A673 (cell line): Measurements from ENCODE around the gene CIAO3. TPM values are rescaled to one million over a fixed set of nuclear protein-coding genes. Genes with fewer than 3 reads are reported as not detected.

Experiments used
- BruUV-seq: library from RNA; stranded (reverse); fragments of 400-500 nt; replicated peaks from 2 replicates; lab custom pipeline; 2021; lab: Mats Ljungman, UMichigan
- CTCF ChIA-PET: fragments of 300-600 bp; sonication (Branson Sonifier 250); formaldehyde crosslinking; loops from one replicate; lab custom pipeline; 2022; ENCODE audit warnings: antibody characterized with exemption; lab: Charles Lee
- POLR2A ChIA-PET: fragments of 300-600 bp; sonication (Branson Sonifier 250); formaldehyde crosslinking; loops from one replicate; lab custom pipeline; 2022; ENCODE audit warnings: antibody characterized with exemption; ENCODE audit not compliant: low non-redundant PET; lab: Charles Lee
- DNase-seq: peaks from one replicate; pipeline ENCODE4 v3.0.0-alpha.2; 2015; ENCODE audit warnings: low spot score
- H3K27ac ChIP-seq: fragments of 200-600 bp; sonication (generic); 2 replicates; pipeline ENCODE4 v1.5.1; 2016; ENCODE audit warnings: mixed run types, low read depth, mild to moderate bottlenecking, mixed read lengths, antibody characterized with exemption, low read length; ENCODE audit not compliant: poor library complexity, severe bottlenecking
- H3K27me3 ChIP-seq: fragments of 200-600 bp; sonication (generic); replicated peaks from 2 replicates; pipeline ENCODE4 v1.6.1; 2017; ENCODE audit warnings: mixed run types, low read depth, mild to moderate bottlenecking, mixed read lengths, antibody characterized with exemption, low read length; ENCODE audit not compliant: insufficient read depth, poor library complexity
- H3K36me3 ChIP-seq: fragments of 200-600 bp; sonication (generic); 2 replicates; pipeline ENCODE4 v1.6.1; 2016; ENCODE audit warnings: mixed run types, mild to moderate bottlenecking, mixed read lengths, antibody characterized with exemption, low read length; ENCODE audit not compliant: insufficient read depth, poor library complexity, severe bottlenecking
- H3K4me1 ChIP-seq: fragments of 200-600 bp; sonication (generic); 2 replicates; pipeline ENCODE4 v1.6.1; 2017; ENCODE audit warnings: mixed run types, mild to moderate bottlenecking, mixed read lengths, antibody characterized with exemption, low read length; ENCODE audit not compliant: insufficient read depth, poor library complexity, severe bottlenecking
- H3K4me3 ChIP-seq: fragments of 200-600 bp; sonication (generic); 2 replicates; pipeline ENCODE4 v1.5.1; 2016; ENCODE audit warnings: low read depth, mixed run types, mild to moderate bottlenecking, mixed read lengths, low read length; ENCODE audit not compliant: poor library complexity, severe bottlenecking
- H3K9me3 ChIP-seq: fragments of 200-600 bp; sonication (generic); 2 replicates; pipeline ENCODE4 v1.6.1; 2016; ENCODE audit warnings: mixed run types, low read depth, mild to moderate bottlenecking, mixed read lengths, antibody characterized with exemption, low read length; ENCODE audit not compliant: poor library complexity, severe bottlenecking
- EZH2 ChIP-seq: fragments of 200-600 bp; sonication (generic); IDR thresholded peaks from 2 replicates; pipeline ENCODE4 v1.6.1; 2017; ENCODE audit warnings: borderline replicate concordance, low read depth, mild to moderate bottlenecking, mixed read lengths, antibody characterized with exemption, low read length; ENCODE audit not compliant: poor library complexity, severe bottlenecking
- intact Hi-C: fragments of 100-400 bp; cut with micrococcal nuclease; formaldehyde crosslinking; loops from one replicate; pipeline ENCODE4 v1.10.0; 2022; ENCODE audit not compliant: unreplicated experiment
- total RNA-seq: library from RNA; stranded (reverse); gene quantifications from 2 replicates; pipeline ENCODE4 v1.2.3, GENCODE V29; 2021
- TF ChIP-seq, protein P1 (sequence below): fragments of 300-800, 200-600 bp; sonication (generic); conservative IDR thresholded peaks from 2 replicates; pipeline ENCODE4 v1.5.1; 2017; ENCODE audit warnings: low read depth, mild to moderate bottlenecking, antibody characterized with exemption, low read length, moderate library complexity, mixed read lengths

The CIAO3 gene
- total RNA-seq, 1 experiment from 2014 or later, result 48.4 TPM

DNA sequence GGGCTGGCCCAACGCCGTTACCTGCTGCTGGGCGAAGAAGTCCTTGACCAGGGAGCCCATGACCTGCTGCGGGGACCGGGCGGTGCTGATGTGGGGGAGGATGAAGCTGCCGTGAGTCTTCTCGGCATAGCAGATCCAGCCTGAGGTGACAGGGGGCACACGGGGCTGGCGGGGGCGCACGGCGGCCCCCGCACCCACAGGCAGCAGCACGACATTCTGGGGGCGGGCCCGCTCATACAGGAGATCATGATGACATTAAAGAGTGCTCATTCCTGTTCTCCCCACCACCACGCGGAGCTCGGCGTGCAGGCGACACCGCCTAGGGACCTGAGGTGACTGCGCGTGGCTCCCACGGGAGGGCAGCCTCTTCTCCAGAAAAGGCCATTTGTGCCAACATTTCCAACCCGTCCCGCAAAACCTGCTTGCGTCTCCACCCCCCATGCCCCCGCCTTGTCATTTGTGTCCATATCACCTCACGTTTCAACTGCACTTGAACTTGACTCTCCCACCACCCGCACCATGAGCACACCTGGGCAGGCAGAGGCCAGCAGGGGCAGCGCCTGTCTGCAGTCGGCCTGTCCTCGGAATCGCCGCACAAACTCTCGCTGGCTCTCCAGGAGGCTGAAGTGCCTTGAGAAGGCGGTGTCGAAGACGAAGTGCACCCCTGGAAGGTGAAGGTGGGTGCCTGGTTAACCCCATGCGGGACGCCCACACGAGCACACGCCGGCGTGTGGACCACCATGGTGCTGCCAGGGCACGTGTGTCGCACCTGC is 6.4 kb downstream of the CIAO3 start:
- POLR2A ChIA-PET, result no interaction called here
- Histone ChIP-seq H3K27me3 (no peaks in the 10 kb centered on the region), H3K4me1 (no peaks in the 10 kb centered on the region), H3K27ac (no peak overlapping the region), H3K4me3 (no peak overlapping the region), H3K36me3 (peaks cover 18% of the 10 kb centered on the region), H3K9me3 (no peaks in the 10 kb centered on the region)
- CTCF ChIA-PET, result no interaction called here
- no TSS peak for BruUV-seq
- DNase-seq, result no peak
- no peak for TF ChIP-seq EZH2
- TF ChIP-seq, protein P1, sequence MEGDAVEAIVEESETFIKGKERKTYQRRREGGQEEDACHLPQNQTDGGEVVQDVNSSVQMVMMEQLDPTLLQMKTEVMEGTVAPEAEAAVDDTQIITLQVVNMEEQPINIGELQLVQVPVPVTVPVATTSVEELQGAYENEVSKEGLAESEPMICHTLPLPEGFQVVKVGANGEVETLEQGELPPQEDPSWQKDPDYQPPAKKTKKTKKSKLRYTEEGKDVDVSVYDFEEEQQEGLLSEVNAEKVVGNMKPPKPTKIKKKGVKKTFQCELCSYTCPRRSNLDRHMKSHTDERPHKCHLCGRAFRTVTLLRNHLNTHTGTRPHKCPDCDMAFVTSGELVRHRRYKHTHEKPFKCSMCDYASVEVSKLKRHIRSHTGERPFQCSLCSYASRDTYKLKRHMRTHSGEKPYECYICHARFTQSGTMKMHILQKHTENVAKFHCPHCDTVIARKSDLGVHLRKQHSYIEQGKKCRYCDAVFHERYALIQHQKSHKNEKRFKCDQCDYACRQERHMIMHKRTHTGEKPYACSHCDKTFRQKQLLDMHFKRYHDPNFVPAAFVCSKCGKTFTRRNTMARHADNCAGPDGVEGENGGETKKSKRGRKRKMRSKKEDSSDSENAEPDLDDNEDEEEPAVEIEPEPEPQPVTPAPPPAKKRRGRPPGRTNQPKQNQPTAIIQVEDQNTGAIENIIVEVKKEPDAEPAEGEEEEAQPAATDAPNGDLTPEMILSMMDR, result no peak
- intact Hi-C loops, result no loop called here

DNA sequence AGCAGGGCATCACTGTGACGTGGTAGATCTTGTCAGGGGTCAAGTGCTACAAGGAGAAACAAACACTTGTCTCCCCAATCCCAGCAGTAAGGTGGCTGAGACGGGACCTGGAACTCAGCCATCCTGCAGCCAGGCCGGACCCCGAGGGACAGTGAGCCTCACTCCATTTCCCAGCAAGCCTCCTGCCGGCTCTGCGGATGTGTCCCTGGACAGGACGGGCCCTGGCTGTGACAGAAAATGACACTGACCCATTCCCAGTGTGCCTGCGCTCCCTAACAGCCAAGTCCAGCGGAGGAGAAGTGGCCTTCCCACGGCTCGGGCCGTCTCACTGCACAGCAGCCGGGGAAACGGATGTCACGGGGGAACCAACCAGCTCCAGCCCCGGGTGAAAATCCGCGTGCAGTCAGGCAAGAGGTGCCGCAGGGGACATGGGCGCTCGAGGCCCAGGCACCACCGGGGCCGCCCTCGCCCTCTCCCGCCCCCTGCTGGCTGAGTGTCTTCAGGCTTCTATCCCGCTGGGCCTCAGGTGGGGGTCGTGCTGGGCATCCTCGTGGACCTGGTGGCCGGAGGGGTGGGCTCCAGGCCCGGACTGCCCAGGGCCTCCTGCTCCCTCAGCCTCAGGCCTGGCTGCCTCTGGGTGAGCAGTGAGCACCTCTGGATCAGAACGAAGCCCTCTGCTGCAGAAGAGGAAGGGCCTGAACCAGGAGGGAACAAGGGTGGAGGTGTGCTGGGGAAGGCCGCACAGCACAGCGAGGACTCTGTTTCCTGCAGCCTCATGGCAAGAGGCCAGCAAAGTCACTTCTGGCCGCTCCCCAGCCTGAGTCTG is 7.2 kb downstream of the CIAO3 start:
- CTCF ChIA-PET, result no interaction called here
- no peak for TF ChIP-seq EZH2
- TF ChIP-seq, protein P1, result no peak
- Histone ChIP-seq H3K9me3 (no peaks in the 10 kb centered on the region), H3K27me3 (no peaks in the 10 kb centered on the region), H3K27ac (no peak overlapping the region), H3K36me3 (peaks cover 18% of the 10 kb centered on the region), H3K4me3 (no peak overlapping the region), H3K4me1 (peaks cover under 1% of the 10 kb centered on the region)
- POLR2A ChIA-PET, result no interaction called here
- DNase-seq, result no peak
- no TSS peak for BruUV-seq
- intact Hi-C loops, result no loop called here

DNA sequence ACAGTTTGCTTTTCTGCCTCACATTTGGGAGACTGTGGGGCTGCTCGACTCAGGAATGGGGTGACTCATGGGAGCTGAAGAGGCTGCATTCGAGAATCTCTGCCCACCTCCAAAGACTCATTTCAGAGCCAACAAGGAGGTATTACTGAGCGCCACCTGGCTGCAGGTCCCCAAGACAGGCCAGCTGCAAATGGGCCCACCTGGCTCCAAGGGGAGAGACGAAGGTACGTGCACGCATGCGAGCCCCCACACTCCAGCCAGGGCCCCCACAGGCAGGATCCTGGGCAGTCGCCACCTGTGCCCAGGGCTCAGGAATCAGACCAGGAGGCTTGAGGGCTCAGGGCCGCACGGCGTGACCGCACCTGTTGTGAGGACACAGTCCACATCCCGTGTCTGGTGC is 7.9 kb downstream of the CIAO3 start:
- DNase-seq, result no peak
- no peak overlapping the region for H3K27ac ChIP-seq
- H3K4me1 ChIP-seq, result peaks cover 4% of the 10 kb centered on the region
- no peak for TF ChIP-seq EZH2
- TF ChIP-seq, protein P1, result no peak
- H3K9me3 ChIP-seq, result no peaks in the 10 kb centered on the region
- H3K4me3 ChIP-seq, result no peak overlapping the region
- intact Hi-C loops, result no loop called here
- H3K36me3 ChIP-seq, result peaks cover 18% of the 10 kb centered on the region
- no TSS peak for BruUV-seq
- ChIA-PET CTCF (no interaction called here), POLR2A (no interaction called here)
- H3K27me3 ChIP-seq, result no peaks in the 10 kb centered on the region
